MM.1S (cell line): ENCODE measurements around the gene PTGDR2.

Source experiments
- DNase-seq: peaks from one replicate; pipeline ENCODE4 v3.0.0-alpha.2; 2015
- H2AFZ ChIP-seq: fragments of 300-600 bp; sonication (generic); 2 replicates; pipeline ENCODE4 v1.6.0; 2016; ENCODE audit warnings: antibody characterized with exemption, low read length
- H3F3A ChIP-seq: fragments of 300-600 bp; sonication (generic); 2 replicates; pipeline ENCODE4 v1.6.1; 2016; ENCODE audit warnings: mild to moderate bottlenecking, antibody characterized with exemption, low read length, moderate library complexity, mixed read lengths; ENCODE audit not compliant: insufficient read depth
- H3K27ac ChIP-seq: fragments of 300-600 bp; sonication (generic); 2 replicates; pipeline ENCODE4 v1.5.1; 2016; ENCODE audit warnings: mild to moderate bottlenecking, low read length
- H3K27me3 ChIP-seq: fragments of 300-600 bp; sonication (generic); replicated peaks from 2 replicates; pipeline ENCODE4 v1.6.0; 2016; ENCODE audit warnings: low read length; ENCODE audit not compliant: insufficient read depth
- H3K36me3 ChIP-seq: fragments of 300-600 bp; sonication (generic); replicated peaks from 2 replicates; pipeline ENCODE4 v1.6.1; 2016; ENCODE audit warnings: mild to moderate bottlenecking, low read length, mixed read lengths; ENCODE audit not compliant: insufficient read depth
- H3K4me1 ChIP-seq: fragments of 300-600 bp; sonication (generic); 2 replicates; pipeline ENCODE4 v1.6.1; 2016; ENCODE audit warnings: low read length, mixed read lengths
- H3K4me2 ChIP-seq: fragments of 300-600 bp; sonication (generic); 2 replicates; pipeline ENCODE4 v1.6.0; 2016; ENCODE audit warnings: low read depth, low read length
- H3K4me3 ChIP-seq: fragments of 300-600 bp; sonication (generic); 2 replicates; pipeline ENCODE4 v1.5.1; 2016; ENCODE audit warnings: low read length, mixed read lengths
- H3K79me2 ChIP-seq: fragments of 300-600 bp; sonication (generic); 2 replicates; pipeline ENCODE4 v1.6.1; 2016; ENCODE audit warnings: mixed run types, low read length, mixed read lengths
- H3K9ac ChIP-seq: fragments of 300-600 bp; sonication (generic); 2 replicates; pipeline ENCODE4 v1.6.1; 2016; ENCODE audit warnings: low read length, mixed read lengths
- H3K9me2 ChIP-seq: fragments of 300-600 bp; sonication (generic); replicated peaks from 2 replicates; pipeline ENCODE4 v1.6.1; 2016; ENCODE audit warnings: mild to moderate bottlenecking, low read length, mixed read lengths; ENCODE audit not compliant: insufficient read depth
- H3K9me3 ChIP-seq: fragments of 300-600 bp; sonication (generic); replicated peaks from 2 replicates; pipeline ENCODE4 v1.6.1; 2016; ENCODE audit warnings: mild to moderate bottlenecking, low read length, mixed read lengths; ENCODE audit not compliant: insufficient read depth
- H4K20me1 ChIP-seq: fragments of 300-600 bp; sonication (generic); 2 replicates; pipeline ENCODE4 v1.6.1; 2016; ENCODE audit warnings: mild to moderate bottlenecking, low read length, moderate library complexity, mixed read lengths; ENCODE audit not compliant: insufficient read depth
- EZH2 ChIP-seq: fragments of 300-600 bp; sonication (generic); optimal IDR thresholded peaks from 2 replicates; pipeline ENCODE3; 2017; ENCODE audit warnings: low read depth, mild to moderate bottlenecking, antibody characterized with exemption, low read length, mixed read lengths
- EZH2phosphoT487 ChIP-seq: fragments of 300-600 bp; sonication (generic); IDR thresholded peaks from 2 replicates; pipeline ENCODE4 v1.6.1; 2018; ENCODE audit warnings: antibody characterized with exemption, low read length
- TF ChIP-seq, protein P1 (sequence below): fragments of 300-600 bp; sonication (generic); IDR thresholded peaks from 2 replicates; pipeline ENCODE4 v1.5.1; 2016; ENCODE audit warnings: antibody characterized with exemption, low read length, mixed read lengths

The PTGDR2 gene

GRCh38 chr11:60869451-60869825 lies 13.7 kb upstream of the PTGDR2 start:
- H3K9ac ChIP-seq, result peak overlapping the region; percentile 71
- H3F3A ChIP-seq, result peaks cover 20% of the 10 kb centered on the region
- H3K79me2 ChIP-seq, result no peaks in the 10 kb centered on the region
- H3K9me2 ChIP-seq, result no peaks in the 10 kb centered on the region
- no peak for DNase-seq
- H3K4me1 ChIP-seq, result peaks cover 63% of the 10 kb centered on the region
- H3K27ac ChIP-seq, result peak overlapping the region; percentile 100
- H3K27me3 ChIP-seq, result no peaks in the 10 kb centered on the region
- H3K4me2 ChIP-seq, result peak overlapping the region; percentile 78
- no peaks in the 10 kb centered on the region for H3K9me3 ChIP-seq
- H3K4me3 ChIP-seq, result no peak overlapping the region
- TF ChIP-seq, protein P1, sequence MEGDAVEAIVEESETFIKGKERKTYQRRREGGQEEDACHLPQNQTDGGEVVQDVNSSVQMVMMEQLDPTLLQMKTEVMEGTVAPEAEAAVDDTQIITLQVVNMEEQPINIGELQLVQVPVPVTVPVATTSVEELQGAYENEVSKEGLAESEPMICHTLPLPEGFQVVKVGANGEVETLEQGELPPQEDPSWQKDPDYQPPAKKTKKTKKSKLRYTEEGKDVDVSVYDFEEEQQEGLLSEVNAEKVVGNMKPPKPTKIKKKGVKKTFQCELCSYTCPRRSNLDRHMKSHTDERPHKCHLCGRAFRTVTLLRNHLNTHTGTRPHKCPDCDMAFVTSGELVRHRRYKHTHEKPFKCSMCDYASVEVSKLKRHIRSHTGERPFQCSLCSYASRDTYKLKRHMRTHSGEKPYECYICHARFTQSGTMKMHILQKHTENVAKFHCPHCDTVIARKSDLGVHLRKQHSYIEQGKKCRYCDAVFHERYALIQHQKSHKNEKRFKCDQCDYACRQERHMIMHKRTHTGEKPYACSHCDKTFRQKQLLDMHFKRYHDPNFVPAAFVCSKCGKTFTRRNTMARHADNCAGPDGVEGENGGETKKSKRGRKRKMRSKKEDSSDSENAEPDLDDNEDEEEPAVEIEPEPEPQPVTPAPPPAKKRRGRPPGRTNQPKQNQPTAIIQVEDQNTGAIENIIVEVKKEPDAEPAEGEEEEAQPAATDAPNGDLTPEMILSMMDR, result no peak
- TF ChIP-seq EZH2 (no peak), EZH2phosphoT487 (no peak)
- no peaks in the 10 kb centered on the region for H4K20me1 ChIP-seq
- H3K36me3 ChIP-seq, result no peaks in the 10 kb centered on the region
- no peak overlapping the region for H2AFZ ChIP-seq

- no peak for DNase-seq
- no peaks in the 10 kb centered on the region for H4K20me1 ChIP-seq
Measured at GRCh38 chr11:60868682-60869450, 13.1 kb upstream of the PTGDR2 start.

DNA sequence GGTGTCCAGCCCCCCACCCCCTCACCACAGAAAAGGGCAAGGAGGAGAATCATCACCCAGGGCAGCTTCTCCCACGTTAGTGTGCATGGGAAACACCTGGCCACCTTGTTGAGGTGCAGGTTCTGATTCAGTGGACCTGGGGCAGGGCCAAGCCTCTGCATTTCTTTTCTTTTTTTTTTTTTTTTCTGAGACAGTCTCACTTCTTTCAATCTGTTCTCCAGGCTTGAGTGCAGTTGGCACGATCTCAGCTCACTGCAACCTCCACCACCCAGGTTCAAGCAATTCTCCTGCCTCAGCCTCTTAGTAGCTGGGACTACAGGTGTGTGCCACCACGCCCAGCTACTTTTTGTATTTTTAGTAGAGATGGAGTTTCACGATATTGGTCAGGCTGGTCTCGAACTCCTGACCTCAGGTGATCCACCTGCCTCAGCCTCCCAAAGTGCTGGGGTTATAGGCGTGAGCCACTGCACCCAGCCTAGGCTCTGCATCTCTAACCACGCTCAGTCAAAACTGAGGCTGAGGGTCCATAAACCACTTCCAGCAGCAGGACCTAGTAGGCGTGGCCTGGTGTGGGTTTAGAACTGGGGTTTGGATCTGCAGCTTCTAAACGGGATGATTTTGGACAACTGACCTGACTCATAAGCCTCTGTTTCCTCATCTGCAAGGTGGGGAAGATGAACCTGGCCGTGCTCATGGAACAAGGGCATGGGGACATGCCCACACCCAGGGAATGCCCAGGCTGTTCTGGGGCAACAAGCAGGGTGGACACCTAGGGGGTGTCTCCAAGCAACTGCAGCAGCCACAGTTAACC lies 12.3 kb upstream of the PTGDR2 start:
- no peak overlapping the region for H2AFZ ChIP-seq
- no peaks in the 10 kb centered on the region for H3K9me3 ChIP-seq
- no peaks in the 10 kb centered on the region for H3K27me3 ChIP-seq
- no peaks in the 10 kb centered on the region for H4K20me1 ChIP-seq
- no peak overlapping the region for H3K27ac ChIP-seq
- H3K4me2 ChIP-seq, result no peak overlapping the region
- peaks cover 20% of the 10 kb centered on the region for H3F3A ChIP-seq
- H3K4me1 ChIP-seq, result peaks cover 63% of the 10 kb centered on the region
- H3K36me3 ChIP-seq, result no peaks in the 10 kb centered on the region
- H3K9ac ChIP-seq, result no peak overlapping the region
- no peak for TF ChIP-seq EZH2phosphoT487
- no peak for TF ChIP-seq EZH2
- TF ChIP-seq, protein P1, result no peak
- no peaks in the 10 kb centered on the region for H3K79me2 ChIP-seq
- H3K4me3 ChIP-seq, result no peak overlapping the region
- no peak for DNase-seq
- no peaks in the 10 kb centered on the region for H3K9me2 ChIP-seq

More at GRCh38 chr11:60868682-60869450, 13.1 kb upstream of the PTGDR2 start:
- H3K27me3 ChIP-seq, result no peaks in the 10 kb centered on the region
- H3K36me3 ChIP-seq, result no peaks in the 10 kb centered on the region
- H3K27ac ChIP-seq, result peak overlapping the region; percentile 100; the same call in 1 of the 2 replicates
- H3K4me2 ChIP-seq, result no peak overlapping the region
- H3K4me3 ChIP-seq, result no peak overlapping the region
- H3K79me2 ChIP-seq, result no peaks in the 10 kb centered on the region
- H3F3A ChIP-seq, result peaks cover 20% of the 10 kb centered on the region
- H3K4me1 ChIP-seq, result peaks cover 63% of the 10 kb centered on the region
- no peaks in the 10 kb centered on the region for H3K9me3 ChIP-seq
- H3K9ac ChIP-seq, result no peak overlapping the region
- no peak overlapping the region for H2AFZ ChIP-seq
- TF ChIP-seq EZH2phosphoT487 (no peak), EZH2 (no peak)
- TF ChIP-seq, protein P1, result no peak
- no peaks in the 10 kb centered on the region for H3K9me2 ChIP-seq
